Stomach smooth muscle (tissue), 2 donors: ENCODE measurements around the gene SLC25A43.
"Not testable (repeated sequence)": the region's sequence is repeated elsewhere in the genome, so short reads cannot be mapped to it uniquely, and the experiment has no call there.

Experiments
- H3K27ac ChIP-seq: one replicate; pipeline ENCODE4 v1.7.0; 2013; ENCODE audit warnings: mild to moderate bottlenecking, low read length, inconsistent platforms
- H3K27me3 ChIP-seq, 2 donors: one replicate each; pipeline ENCODE4 v1.7.0; 2013; ENCODE audit warnings: low read length in 2 of 2; ENCODE audit not compliant: insufficient read depth in 2 of 2, control insufficient read depth in 1 of 2
- H3K36me3 ChIP-seq, 2 donors: one replicate each; pipeline ENCODE4 v1.7.0; 2013; ENCODE audit warnings: low read length in 2 of 2; ENCODE audit not compliant: control insufficient read depth in 2 of 2, insufficient read depth in 2 of 2
- H3K4me1 ChIP-seq: one replicate; pipeline ENCODE4 v1.7.0; 2013; ENCODE audit warnings: low read length; ENCODE audit not compliant: control insufficient read depth, insufficient read depth
- H3K4me3 ChIP-seq, 2 donors: one replicate each; pipeline ENCODE4 v1.7.0; 2013; ENCODE audit warnings: low read length in 2 of 2
- H3K9ac ChIP-seq, 2 donors: one replicate each; pipeline ENCODE4 v1.7.0; 2013; ENCODE audit warnings: low read length in 2 of 2, mild to moderate bottlenecking in 1 of 2
- H3K9me3 ChIP-seq, 2 donors: one replicate each; pipeline ENCODE4 v1.7.0; 2013; ENCODE audit warnings: low read length in 2 of 2; ENCODE audit not compliant: control insufficient read depth in 2 of 2
- donor health status: healthy.
- donor health status: Pancreatic carcinoma.

Gene SLC25A43

DNA sequence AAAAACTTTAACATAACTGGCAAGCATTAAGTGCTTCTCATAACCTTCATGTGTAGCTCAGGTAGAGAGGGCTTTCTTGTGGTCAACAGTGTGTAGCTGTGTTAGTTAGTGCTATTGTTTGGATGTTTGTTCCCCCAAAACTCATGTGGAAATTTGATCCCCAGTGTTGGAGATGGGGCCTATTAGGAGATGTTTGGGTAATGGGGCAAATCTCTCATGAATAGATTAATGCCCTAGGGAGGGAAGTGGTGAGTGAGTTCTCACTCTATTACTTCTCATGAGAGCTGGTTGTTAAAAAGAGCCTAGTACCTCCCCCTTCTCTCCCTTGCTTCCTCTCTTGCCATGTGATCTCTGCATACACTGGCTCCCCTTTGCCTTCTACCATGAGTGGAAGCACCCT lies 16.5 kb upstream of the SLC25A43 start:
- no peak overlapping the region for H3K27ac ChIP-seq
- no peaks in the 10 kb centered on the region for H3K4me1 ChIP-seq
- H3K9ac ChIP-seq = no peak overlapping the region
- H3K4me3 ChIP-seq = no peak overlapping the region
- no peaks in the 10 kb centered on the region for H3K36me3 ChIP-seq
- no peaks in the 10 kb centered on the region for H3K9me3 ChIP-seq
- H3K27me3 ChIP-seq = peaks cover 0 to 2% of the 10 kb centered on the region in 2 donors

DNA sequence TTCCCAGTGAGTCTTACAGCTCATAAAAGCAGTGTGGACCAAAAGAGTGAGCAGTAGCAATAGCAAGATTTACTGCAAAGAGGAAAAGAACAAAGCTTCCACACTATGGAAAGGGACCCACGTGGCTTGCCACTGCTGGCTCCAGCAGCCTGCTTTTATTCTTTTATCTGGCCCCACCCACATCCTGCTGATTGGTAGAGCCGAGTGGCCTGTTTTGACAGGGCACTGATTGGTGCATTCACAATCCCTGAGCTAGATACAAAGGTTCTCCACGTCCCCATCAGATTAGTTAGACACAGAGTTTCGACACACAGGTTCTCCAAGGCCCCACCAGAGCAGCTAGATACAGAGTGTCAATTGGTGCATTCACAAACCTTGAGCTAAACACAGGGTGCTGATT lies 12.5 kb upstream of the SLC25A43 start:
- H3K27ac ChIP-seq, H3K9ac ChIP-seq, H3K4me3 ChIP-seq, H3K36me3 ChIP-seq, H3K9me3 ChIP-seq, H3K4me1 ChIP-seq, H3K27me3 ChIP-seq: not testable (repeated sequence)

DNA sequence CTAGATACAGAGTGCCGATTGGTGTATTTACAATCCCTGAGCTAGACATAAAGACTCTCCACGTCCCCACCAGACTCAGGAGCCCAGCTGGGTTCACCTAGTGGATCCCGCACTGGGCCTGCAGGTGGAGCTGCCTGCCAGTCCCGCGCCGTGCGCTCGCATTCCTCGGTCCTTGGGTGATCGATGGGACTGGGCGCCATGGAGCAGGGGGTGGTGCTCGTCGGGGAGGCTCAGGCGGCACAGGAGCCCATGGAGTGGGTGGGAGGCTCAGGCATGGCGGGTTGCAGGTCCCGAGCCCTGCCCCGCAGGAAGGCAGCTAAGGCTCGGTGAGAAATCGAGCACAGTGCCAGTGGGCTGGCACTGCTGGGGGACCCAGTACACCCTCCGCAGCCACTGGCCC lies 11.7 kb upstream of the SLC25A43 start:
- not testable (repeated sequence) for H3K9ac ChIP-seq, H3K27ac ChIP-seq, H3K4me3 ChIP-seq, H3K4me1 ChIP-seq, H3K9me3 ChIP-seq, H3K36me3 ChIP-seq, H3K27me3 ChIP-seq

DNA sequence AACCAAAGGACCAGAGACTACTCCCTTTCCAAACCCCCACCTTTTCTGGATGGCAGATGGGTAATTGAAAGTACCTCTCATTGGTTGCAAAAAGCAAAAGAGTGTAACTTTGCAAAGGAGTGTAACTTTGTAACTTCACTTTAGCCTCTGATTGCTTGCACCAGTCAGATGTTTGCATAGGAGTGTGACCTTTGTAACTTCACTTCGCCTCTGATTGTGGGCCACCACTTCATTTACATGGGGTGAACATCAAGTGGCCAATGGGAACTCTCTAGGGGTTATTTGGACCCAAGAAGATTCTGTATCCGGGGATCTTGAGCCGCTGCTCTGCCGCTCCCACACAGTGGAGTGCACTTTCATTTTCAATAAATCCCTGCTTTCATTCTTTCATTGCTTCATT lies 9.9 kb upstream of the SLC25A43 start:
- H3K4me3 ChIP-seq = no peak overlapping the region
- no peaks in the 10 kb centered on the region for H3K27me3 ChIP-seq
- H3K9ac ChIP-seq = no peak overlapping the region
- H3K27ac ChIP-seq = no peak overlapping the region
- no peaks in the 10 kb centered on the region for H3K9me3 ChIP-seq
- H3K4me1 ChIP-seq = no peaks in the 10 kb centered on the region
- no peaks in the 10 kb centered on the region for H3K36me3 ChIP-seq

DNA sequence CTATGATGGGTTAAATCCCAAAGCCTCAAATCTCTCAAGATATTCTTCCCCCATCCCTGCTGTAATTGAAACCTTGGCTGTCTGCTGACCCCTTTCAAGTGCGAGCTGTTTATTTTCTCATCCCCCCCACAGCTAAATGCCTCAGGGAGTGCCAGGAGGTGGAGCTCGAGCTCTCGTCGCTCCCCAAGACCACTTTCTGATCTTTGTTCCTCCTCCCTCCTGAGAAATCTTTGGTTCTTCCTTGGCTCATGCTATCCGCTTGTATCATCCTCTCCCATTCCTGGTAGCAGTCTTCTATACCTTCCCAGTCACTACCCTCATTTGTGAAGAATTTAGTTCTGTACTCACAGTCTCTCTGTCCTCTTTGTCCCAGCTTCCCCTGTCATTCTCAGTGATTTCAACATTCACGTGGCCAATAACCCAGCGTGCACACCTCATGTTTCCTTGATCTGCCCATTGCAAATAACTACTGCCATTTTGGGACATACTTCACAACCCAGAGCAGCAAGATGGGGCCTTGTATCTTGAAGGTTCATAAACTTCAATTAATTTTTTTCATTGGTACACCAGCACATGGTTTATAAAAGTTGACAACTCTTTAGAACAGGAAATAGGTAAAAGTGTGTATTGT lies 9.2 kb upstream of the SLC25A43 start:
- Histone ChIP-seq H3K9me3 (no peaks in the 10 kb centered on the region), H3K9ac (no peak overlapping the region), H3K36me3 (no peaks in the 10 kb centered on the region), H3K4me1 (no peaks in the 10 kb centered on the region), H3K27me3 (no peaks in the 10 kb centered on the region), H3K4me3 (no peak overlapping the region), H3K27ac (no peak overlapping the region)

DNA sequence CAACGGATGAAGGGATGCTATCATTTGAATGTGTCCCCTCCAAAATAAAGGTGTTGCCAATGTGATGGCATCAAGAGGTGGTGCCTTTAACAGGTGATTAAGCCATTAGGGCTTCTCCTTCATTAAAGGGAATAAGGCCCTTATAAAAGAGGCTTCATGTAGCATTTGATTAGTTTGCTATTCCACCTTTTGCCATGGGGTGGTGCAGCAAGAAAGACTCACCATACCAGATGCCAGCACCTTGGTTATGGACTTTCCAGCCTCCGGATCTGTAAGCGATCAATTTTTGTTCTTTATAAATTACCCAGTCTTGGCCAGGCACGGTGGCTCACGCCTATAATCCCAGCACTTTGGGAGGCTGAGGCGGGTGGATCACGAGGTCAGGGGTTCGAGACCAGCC lies 7.9 kb upstream of the SLC25A43 start:
- Histone ChIP-seq H3K4me1 (no peaks in the 10 kb centered on the region), H3K36me3 (no peaks in the 10 kb centered on the region), H3K4me3 (no peak overlapping the region), H3K27me3 (no peaks in the 10 kb centered on the region), H3K9me3 (no peaks in the 10 kb centered on the region), H3K9ac (no peak overlapping the region), H3K27ac (no peak overlapping the region)

DNA sequence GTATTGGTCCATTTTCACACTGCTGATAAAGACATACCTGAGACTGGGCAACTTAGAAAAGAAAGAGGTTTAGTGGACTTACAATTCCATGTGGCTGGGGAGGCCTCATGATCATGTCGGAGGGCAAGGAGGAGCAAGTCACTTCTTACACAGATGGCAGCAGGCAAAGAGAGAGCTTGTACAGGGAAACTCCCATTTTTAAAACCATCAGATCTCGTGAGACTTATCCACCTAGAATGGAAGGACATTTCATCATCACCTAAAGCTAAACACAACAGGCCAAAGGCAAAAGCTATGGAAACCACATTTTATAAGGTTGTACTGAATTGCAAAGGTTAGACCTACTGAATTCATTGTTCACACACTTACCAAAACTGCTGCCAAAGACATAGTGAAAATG lies 6.0 kb upstream of the SLC25A43 start:
- no peaks in the 10 kb centered on the region for H3K36me3 ChIP-seq
- no peak overlapping the region for H3K9ac ChIP-seq
- no peak overlapping the region for H3K4me3 ChIP-seq
- no peak overlapping the region for H3K27ac ChIP-seq
- no peaks in the 10 kb centered on the region for H3K9me3 ChIP-seq
- H3K4me1 ChIP-seq = no peaks in the 10 kb centered on the region
- H3K27me3 ChIP-seq = no peaks in the 10 kb centered on the region

DNA sequence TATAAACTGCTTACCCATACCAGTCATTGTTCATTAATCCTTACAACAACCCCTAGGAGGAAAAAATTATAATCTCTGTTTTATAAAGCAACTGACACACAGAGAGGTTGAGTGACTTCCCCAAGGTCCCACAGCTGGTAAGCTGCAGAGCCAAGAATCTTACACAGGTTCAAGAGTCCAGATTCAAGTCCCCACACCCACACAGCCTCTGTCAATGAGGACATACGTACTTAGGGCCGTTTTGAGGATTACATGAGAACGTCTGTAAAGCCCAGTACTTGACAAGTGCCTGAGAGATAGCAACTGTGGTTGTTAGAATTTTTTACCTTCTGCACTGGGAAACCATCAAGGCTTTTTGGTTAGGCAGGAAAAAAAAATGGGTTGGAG lies 556 bp upstream of the SLC25A43 start:
- Histone ChIP-seq H3K9me3 (no peaks in the 10 kb centered on the region), H3K4me1 (peaks cover 8% of the 10 kb centered on the region), H3K27ac (peak overlapping the region; percentile 24), H3K36me3 (no peaks in the 10 kb centered on the region), H3K9ac (peak overlapping the region; percentile 67 to 73), H3K4me3 (peak overlapping the region; percentile 51 to 75), H3K27me3 (no peaks in the 10 kb centered on the region)

DNA sequence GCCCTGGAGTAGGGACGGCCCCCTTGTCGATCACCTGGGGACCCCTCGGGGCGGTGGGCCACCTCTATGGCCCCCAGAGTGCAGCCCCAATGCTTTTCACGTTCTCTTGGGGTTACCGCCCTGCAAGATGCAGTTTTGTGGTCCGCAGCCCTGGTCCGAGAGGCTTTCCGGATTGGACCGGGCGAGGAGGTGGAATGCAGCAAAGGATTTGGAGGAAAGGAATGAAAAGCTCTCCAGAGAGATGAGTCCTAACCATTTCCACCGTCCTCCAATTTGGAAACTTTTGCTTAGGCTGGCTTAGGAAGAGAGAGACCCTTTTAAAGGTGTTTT lies 601 bp downstream of the SLC25A43 start:
- Histone ChIP-seq H3K9ac (peak overlapping the region in 1 of 2 donors; percentile 67), H3K36me3 (no peaks in the 10 kb centered on the region), H3K4me3 (peak overlapping the region; percentile 53 to 75), H3K27me3 (no peaks in the 10 kb centered on the region), H3K9me3 (no peaks in the 10 kb centered on the region), H3K27ac (no peak overlapping the region), H3K4me1 (peaks cover 8% of the 10 kb centered on the region)

DNA sequence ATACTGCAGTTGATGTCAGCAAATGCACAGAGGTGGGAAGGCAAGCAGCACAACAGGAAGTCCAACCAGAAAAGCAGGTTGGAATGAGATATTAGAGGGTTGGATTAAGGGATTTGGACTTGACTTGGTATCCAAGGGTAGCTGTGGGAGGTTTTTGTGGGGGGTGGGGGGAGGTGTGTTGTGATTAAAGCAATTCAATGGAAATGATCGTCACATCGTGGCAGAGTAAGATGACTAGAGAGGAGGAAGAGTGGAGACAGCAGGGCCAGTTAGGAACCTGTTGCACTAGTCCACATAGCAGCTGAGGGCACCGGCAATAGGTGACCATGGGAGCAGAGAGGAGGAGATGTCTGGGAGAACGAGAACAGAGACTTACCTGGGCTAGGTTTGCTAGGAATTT lies 2.4 kb downstream of the SLC25A43 start:
- no peaks in the 10 kb centered on the region for H3K27me3 ChIP-seq
- no peak overlapping the region for H3K27ac ChIP-seq
- H3K9ac ChIP-seq = no peak overlapping the region

DNA sequence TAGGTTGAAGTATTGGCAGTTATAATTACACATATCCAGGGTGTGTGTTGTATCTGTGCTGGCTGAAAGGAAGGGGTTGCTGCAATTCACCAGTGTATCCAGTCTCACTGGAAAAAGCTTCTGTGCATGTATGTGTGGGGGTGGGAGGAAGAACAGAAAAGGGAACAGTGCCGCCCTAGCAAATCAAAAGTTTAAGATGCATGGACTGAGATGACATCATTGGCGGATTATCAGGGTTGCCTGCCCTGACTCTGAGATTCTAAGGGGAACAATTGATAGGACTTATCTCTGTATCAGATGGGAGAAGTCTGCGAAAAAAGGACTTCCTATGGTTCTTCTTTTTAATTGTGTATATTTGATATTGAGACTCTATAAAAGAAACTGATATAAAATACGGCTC lies 3.5 kb downstream of the SLC25A43 start:
- Histone ChIP-seq H3K4me3 (no peak overlapping the region), H3K9me3 (no peaks in the 10 kb centered on the region), H3K27ac (no peak overlapping the region), H3K27me3 (no peaks in the 10 kb centered on the region), H3K9ac (no peak overlapping the region), H3K4me1 (peaks cover 8% of the 10 kb centered on the region), H3K36me3 (peaks cover 0 to 5% of the 10 kb centered on the region in 2 donors)

More for the DNA sequence above, 2.4 kb downstream of the SLC25A43 start:
- Histone ChIP-seq H3K4me3 (no peak overlapping the region), H3K9me3 (no peaks in the 10 kb centered on the region), H3K4me1 (peaks cover 8% of the 10 kb centered on the region), H3K36me3 (peaks cover 0 to under 1% of the 10 kb centered on the region in 2 donors)
